ENCODE measurements around the gene PELI2.

PELI2 gene

GRCh38 chr14:56207626-56208292, 89.5 kb downstream of the PELI2 start:
- DNase-seq = no peak

- DNase-seq = no peak
These were observed 90.3 kb downstream of the PELI2 start for GRCh38 chr14:56208520-56208919.

- no peak for DNase-seq
These were observed 92.4 kb downstream of the PELI2 start for GRCh38 chr14:56210571-56210970.

- no peak for DNase-seq
These were observed 92.9 kb downstream of the PELI2 start for GRCh38 chr14:56211084-56211483.

- DNase-seq = no peak
These were observed 93.6 kb downstream of the PELI2 start for GRCh38 chr14:56211844-56212243.

GRCh38 chr14:56212521-56212920, 94.3 kb downstream of the PELI2 start:
- DNase-seq = no peak

GRCh38 chr14:56213306-56213705, 95.1 kb downstream of the PELI2 start:
- no peak for DNase-seq

- no peak for DNase-seq
These were observed 97.0 kb downstream of the PELI2 start for GRCh38 chr14:56215180-56215579.

GRCh38 chr14:56216626-56217379, 98.6 kb downstream of the PELI2 start:
- peak; percentile 56 to 71 for DNase-seq

GRCh38 chr14:56217380-56218045, 99.3 kb downstream of the PELI2 start:
- DNase-seq = no peak

- peak in 1 of 2 experiments; percentile 60 for DNase-seq
These were observed 101.6 kb downstream of the PELI2 start for GRCh38 chr14:56219666-56220413.

GRCh38 chr14:56221382-56222128, 103.3 kb downstream of the PELI2 start:
- no peak for DNase-seq

GRCh38 chr14:56224229-56224628, 106.0 kb downstream of the PELI2 start:
- peak; percentile 97 to 100 for DNase-seq

- peak; percentile 76 to 86 for DNase-seq
These were observed 106.8 kb downstream of the PELI2 start for GRCh38 chr14:56224691-56225681.

GRCh38 chr14:56235388-56235787, 117.2 kb downstream of the PELI2 start:
- DNase-seq = no peak

- DNase-seq = no peak
These were observed 119.2 kb downstream of the PELI2 start for GRCh38 chr14:56237398-56237797.

GRCh38 chr14:56241461-56241860, 123.2 kb downstream of the PELI2 start:
- no peak for DNase-seq

- no peak for DNase-seq
These were observed 124.9 kb downstream of the PELI2 start for GRCh38 chr14:56243110-56243509.

GRCh38 chr14:56244138-56244789, 126.1 kb downstream of the PELI2 start:
- DNase-seq = no peak

- peak in 1 of 2 experiments; percentile 42 for DNase-seq
These were observed 129.4 kb downstream of the PELI2 start for GRCh38 chr14:56247495-56248200.

Measured in NCI-H524 (cell line).